Neuronal stem cell (in vitro differentiated cells): ENCODE results near the gene NGF.

Experiments
- DNase-seq: peaks from one replicate; pipeline ENCODE4 v3.0.0-alpha.2; 2013; ENCODE audit warnings: low spot score
- H2AFZ ChIP-seq: one replicate; pipeline ENCODE4 v1.6.1; 2013; ENCODE audit warnings: mild to moderate bottlenecking, low read length, inconsistent platforms
- H2AK5ac ChIP-seq: 2 replicates; pipeline ENCODE4 v1.6.1; 2013; ENCODE audit warnings: low read depth, mild to moderate bottlenecking, inconsistent platforms, low read length, moderate library complexity, mixed read lengths
- H2BK120ac ChIP-seq: 2 replicates; pipeline ENCODE4 v1.6.1; 2013; ENCODE audit warnings: low read depth, mild to moderate bottlenecking, inconsistent platforms, low read length, moderate library complexity, mixed read lengths
- H2BK12ac ChIP-seq: one replicate; pipeline ENCODE4 v1.6.1; 2013; ENCODE audit warnings: low read length, inconsistent platforms
- H2BK15ac ChIP-seq: 2 replicates; pipeline ENCODE4 v1.6.1; 2013; ENCODE audit warnings: mild to moderate bottlenecking, low read length, inconsistent platforms, mixed read lengths
- H2BK5ac ChIP-seq: one replicate; pipeline ENCODE4 v1.6.1; 2013; ENCODE audit warnings: inconsistent platforms, mild to moderate bottlenecking, low read length, moderate library complexity
- H3K14ac ChIP-seq: one replicate; pipeline ENCODE4 v1.6.1; 2013; ENCODE audit warnings: low read length, inconsistent platforms
- H3K18ac ChIP-seq: 2 replicates; pipeline ENCODE4 v1.6.1; 2013; ENCODE audit warnings: low read length, inconsistent platforms
- H3K23ac ChIP-seq: 2 replicates; pipeline ENCODE4 v1.6.1; 2013; ENCODE audit warnings: low read depth, mild to moderate bottlenecking, mixed read lengths, low read length, inconsistent platforms; ENCODE audit not compliant: poor library complexity
- H3K27ac ChIP-seq: replicated peaks from 3 replicates; pipeline ENCODE4 v1.5.1; 2013; ENCODE audit warnings: low read length, inconsistent platforms
- H3K27me3 ChIP-seq, 3 experiments: 2 replicates each; pipeline ENCODE4 v1.6.1; 2013; ENCODE audit warnings: low read length in 3 of 3, mild to moderate bottlenecking in 2 of 3, inconsistent platforms in 1 of 3, low read depth in 1 of 3, mixed read lengths in 1 of 3, moderate library complexity in 1 of 3; ENCODE audit not compliant: control insufficient read depth in 3 of 3, insufficient read depth in 3 of 3
- H3K36me3 ChIP-seq, 2 donors: replicated peaks in 1 of 2; 2 replicates each; pipeline ENCODE4 v1.6.1; 2013; ENCODE audit warnings: low read length in 2 of 2; ENCODE audit not compliant: control insufficient read depth in 2 of 2, insufficient read depth in 2 of 2
- H3K4ac ChIP-seq: 2 replicates; pipeline ENCODE4 v1.6.1; 2013; ENCODE audit warnings: inconsistent platforms, mild to moderate bottlenecking, low read length, moderate library complexity
- H3K4me1 ChIP-seq, 2 donors: 1 replicate in 1 of 2; 2 replicates in 1 of 2; pipeline ENCODE4 v1.6.1; 2013; ENCODE audit warnings: low read length in 2 of 2, low read depth in 1 of 2; ENCODE audit not compliant: control insufficient read depth in 2 of 2, insufficient read depth in 1 of 2
- H3K4me2 ChIP-seq: one replicate; pipeline ENCODE4 v1.6.1; 2013; ENCODE audit warnings: mild to moderate bottlenecking, low read length, inconsistent platforms; ENCODE audit not compliant: insufficient read depth, poor library complexity, severe bottlenecking
- H3K4me3 ChIP-seq, 2 donors: 2 replicates each; pipeline ENCODE4 v1.5.1; 2013; ENCODE audit warnings: low read length in 2 of 2, mild to moderate bottlenecking in 2 of 2, inconsistent platforms in 1 of 2, moderate library complexity in 1 of 2
- H3K79me1 ChIP-seq: one replicate; pipeline ENCODE4 v1.6.1; 2013; ENCODE audit warnings: low read depth, mild to moderate bottlenecking, inconsistent platforms, low read length, moderate library complexity
- H3K9ac ChIP-seq: one replicate; pipeline ENCODE4 v1.6.1; 2013; ENCODE audit warnings: mild to moderate bottlenecking, low read depth, low read length, inconsistent platforms; ENCODE audit not compliant: poor library complexity
- H3K9me3 ChIP-seq, 2 donors: replicated peaks in 1 of 2; 2 replicates each; pipeline versions ENCODE3 to v1.6.1; 2013; ENCODE audit warnings: low read length in 2 of 2, mild to moderate bottlenecking in 2 of 2, inconsistent platforms in 1 of 2, low read depth in 1 of 2, mixed read lengths in 1 of 2, moderate library complexity in 1 of 2; ENCODE audit not compliant: control insufficient read depth in 2 of 2, insufficient read depth in 1 of 2
- H4K8ac ChIP-seq: one replicate; pipeline ENCODE4 v1.6.1; 2013; ENCODE audit warnings: low read depth, mild to moderate bottlenecking, inconsistent platforms, low read length, moderate library complexity
- H4K91ac ChIP-seq: one replicate; pipeline ENCODE4 v1.6.1; 2013; ENCODE audit warnings: low read length, low read depth, mild to moderate bottlenecking, inconsistent platforms; ENCODE audit not compliant: poor library complexity
- WGBS, 2 donors: extraction: QIAGEN DNeasy Blood & Tissue Kit; methylation state at CpG; one replicate each; pipeline ENCODE4 v1.1.7; 2013; ENCODE audit warnings: missing lambda C conversion rate in 2 of 2, mixed read lengths in 1 of 2; ENCODE audit not compliant: insufficient read length in 2 of 2, insufficient replicate concordance in 1 of 2; ENCODE audit errors: extremely low coverage in 2 of 2; 5-methylcytosine and 5-hydroxymethylcytosine counted together

NGF gene

DNA sequence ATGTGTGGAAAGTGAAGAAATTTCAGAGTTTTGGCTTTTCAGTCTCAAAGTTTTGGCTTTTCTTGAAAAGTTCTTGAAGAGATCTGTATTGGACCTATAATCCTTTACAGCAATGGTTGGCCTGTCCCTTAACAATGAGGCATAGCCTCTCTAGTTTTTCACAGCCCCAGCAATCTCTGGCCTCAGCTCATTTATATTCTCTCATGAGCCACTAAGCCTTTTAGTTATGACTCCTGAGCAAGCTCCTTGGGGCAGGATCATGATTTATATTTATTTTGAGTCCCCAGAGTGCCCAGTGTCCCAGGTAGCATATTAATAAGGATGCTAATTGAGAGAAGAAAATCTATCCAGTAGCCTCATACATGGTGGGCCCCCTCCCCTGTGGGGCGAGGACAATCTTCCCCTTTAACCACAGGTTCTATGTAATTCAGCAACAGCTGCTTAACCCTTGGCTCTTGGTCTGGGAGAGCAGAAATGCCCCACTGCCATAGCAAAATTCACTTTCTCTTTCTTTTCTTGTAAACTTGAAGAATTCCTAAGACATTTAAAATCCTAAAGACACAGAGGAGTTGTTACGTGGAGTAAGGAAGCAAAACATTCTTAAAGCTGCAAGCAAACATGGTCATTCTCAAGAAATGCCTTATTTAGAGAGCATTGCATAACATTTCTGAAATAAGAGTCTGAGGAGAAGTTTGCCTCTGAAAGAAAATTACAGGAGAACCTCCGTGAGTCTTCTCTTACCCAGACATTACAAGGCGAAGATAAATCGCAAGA, 6.3 kb downstream of the NGF start:
- Histone ChIP-seq H4K8ac (no peak overlapping the region), H3K27ac (no peak overlapping the region)

DNA sequence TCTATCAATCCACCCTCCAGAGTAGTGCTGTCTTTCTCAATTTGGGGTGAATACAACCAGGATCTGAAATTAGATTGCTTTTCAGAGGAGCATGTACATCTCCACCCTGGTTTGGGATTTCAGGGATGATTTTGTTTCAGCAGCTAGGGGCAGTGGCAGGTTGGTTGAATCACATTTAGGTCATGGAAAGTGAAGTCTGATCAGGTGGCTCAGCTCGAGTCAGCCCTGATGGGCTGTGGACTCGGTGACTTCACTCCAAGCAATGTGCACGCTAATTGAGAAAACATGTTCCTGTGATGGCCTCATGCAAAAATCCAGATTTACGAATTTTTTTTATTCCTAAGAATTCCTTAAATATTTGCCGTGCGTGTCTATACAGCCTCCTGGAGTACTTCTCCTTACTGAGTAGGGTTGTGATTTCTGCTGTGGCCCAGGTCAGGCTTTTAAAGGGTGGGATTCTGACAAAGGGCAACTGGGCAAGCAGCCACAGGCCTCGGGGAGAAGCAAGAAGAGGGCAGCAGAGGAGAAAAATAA, 7.5 kb downstream of the NGF start:
- H3K27ac ChIP-seq: no peak overlapping the region
- H2AFZ ChIP-seq: no peak overlapping the region
- no peak overlapping the region for H2BK12ac ChIP-seq
- H3K4me2 ChIP-seq: no peak overlapping the region
- H2BK120ac ChIP-seq: no peak overlapping the region
- peaks cover 0 to 3% (median 0%) of the 10 kb centered on the region in 3 experiments for H3K27me3 ChIP-seq
- no peak overlapping the region for H2AK5ac ChIP-seq
- H3K9me3 ChIP-seq: no peaks in the 10 kb centered on the region
- H4K8ac ChIP-seq: no peak overlapping the region
- H3K4me3 ChIP-seq: no peak overlapping the region
- DNase-seq: no peak
- H3K9ac ChIP-seq: no peak overlapping the region
- no peak overlapping the region for H2BK5ac ChIP-seq
- H3K4ac ChIP-seq: no peak overlapping the region
- no peaks in the 10 kb centered on the region for H3K79me1 ChIP-seq
- no peak overlapping the region for H3K14ac ChIP-seq
- no peaks in the 10 kb centered on the region for H3K36me3 ChIP-seq
- no peak overlapping the region for H3K18ac ChIP-seq
- no peak overlapping the region for H4K91ac ChIP-seq
- H2BK15ac ChIP-seq: no peak overlapping the region
- no peak overlapping the region for H3K23ac ChIP-seq
- WGBS, 2 donors: no CpG with 5 or more reads among the region's 7 CpGs
- peaks cover 0 to 2% of the 10 kb centered on the region in 2 donors for H3K4me1 ChIP-seq

More for the DNA sequence above, 6.3 kb downstream of the NGF start:
- H2BK15ac ChIP-seq: no peak overlapping the region
- peaks cover 0 to 13% (median 0%) of the 10 kb centered on the region in 3 experiments for H3K27me3 ChIP-seq
- no peak overlapping the region for H3K23ac ChIP-seq
- H3K4me2 ChIP-seq: no peak overlapping the region
- no peak for DNase-seq
- H2BK5ac ChIP-seq: no peak overlapping the region
- H3K9me3 ChIP-seq: no peaks in the 10 kb centered on the region
- H2BK12ac ChIP-seq: no peak overlapping the region
- H3K4me1 ChIP-seq: peaks cover 0 to 2% of the 10 kb centered on the region in 2 donors
- H3K18ac ChIP-seq: no peak overlapping the region
- no peak overlapping the region for H2AFZ ChIP-seq
- no peaks in the 10 kb centered on the region for H3K79me1 ChIP-seq
- H2BK120ac ChIP-seq: no peak overlapping the region
- no peaks in the 10 kb centered on the region for H3K36me3 ChIP-seq
- no CpG with 5 or more reads among the region's 5 CpGs for WGBS, 2 donors
- H3K9ac ChIP-seq: no peak overlapping the region
- H4K91ac ChIP-seq: no peak overlapping the region
- H3K4me3 ChIP-seq: no peak overlapping the region
- H3K14ac ChIP-seq: no peak overlapping the region
- H2AK5ac ChIP-seq: no peak overlapping the region
- H3K4ac ChIP-seq: no peak overlapping the region

DNA sequence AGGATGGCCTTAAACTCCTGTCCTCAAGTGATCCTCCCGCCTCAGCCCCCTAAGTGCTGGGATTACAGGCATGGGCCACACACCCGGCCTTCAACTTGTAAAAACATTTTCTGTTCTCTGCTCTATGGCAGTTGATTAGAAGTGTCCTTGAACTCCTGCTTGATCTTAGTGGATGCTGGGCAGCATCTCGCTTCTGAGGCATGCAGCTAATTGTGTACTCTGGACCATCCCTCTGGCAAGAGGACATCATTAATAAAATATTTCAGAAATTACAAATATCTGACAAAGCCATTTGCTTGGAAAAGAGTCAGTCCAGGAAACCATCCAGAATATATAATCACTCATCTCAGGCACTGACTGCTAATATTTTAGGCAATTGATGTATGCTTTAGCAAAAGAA, 8.1 kb downstream of the NGF start:
- H2BK5ac ChIP-seq: no peak overlapping the region
- H4K91ac ChIP-seq: no peak overlapping the region
- H3K9me3 ChIP-seq: no peaks in the 10 kb centered on the region
- no peak overlapping the region for H3K4ac ChIP-seq
- H2AFZ ChIP-seq: no peak overlapping the region
- H3K18ac ChIP-seq: no peak overlapping the region
- no peak overlapping the region for H3K14ac ChIP-seq
- no peak for DNase-seq
- H3K23ac ChIP-seq: no peak overlapping the region
- no peak overlapping the region for H4K8ac ChIP-seq
- H3K27ac ChIP-seq: no peak overlapping the region
- no peaks in the 10 kb centered on the region for H3K36me3 ChIP-seq
- no peak overlapping the region for H3K4me2 ChIP-seq
- no peak overlapping the region for H3K9ac ChIP-seq
- no peaks in the 10 kb centered on the region for H3K79me1 ChIP-seq
- peaks cover 0 to 2% of the 10 kb centered on the region in 2 donors for H3K4me1 ChIP-seq
- no peak overlapping the region for H2BK120ac ChIP-seq
- H3K27me3 ChIP-seq: no peaks in the 10 kb centered on the region
- no peak overlapping the region for H3K4me3 ChIP-seq
- no peak overlapping the region for H2BK12ac ChIP-seq
- no peak overlapping the region for H2BK15ac ChIP-seq
- WGBS, 2 donors: no CpG with 5 or more reads among the region's 3 CpGs
- H2AK5ac ChIP-seq: no peak overlapping the region

DNA sequence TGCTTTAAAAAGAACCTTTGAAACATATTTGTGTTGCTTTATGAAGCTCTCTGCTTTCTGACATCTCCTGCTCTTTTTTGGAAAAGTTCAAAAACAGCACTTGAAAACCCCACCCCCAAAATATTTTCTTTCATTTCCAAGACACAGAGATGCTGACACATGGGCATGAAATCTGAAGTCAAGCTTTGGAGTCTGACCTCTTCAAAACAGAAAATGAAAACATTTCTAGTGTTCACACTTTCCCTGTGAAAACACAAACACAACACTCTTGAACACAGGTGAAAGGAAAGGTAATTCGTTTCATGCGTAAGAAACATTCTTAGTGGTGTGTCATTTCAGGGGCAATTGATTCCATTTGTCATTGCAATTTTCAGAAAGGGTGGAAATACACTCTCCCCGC, 10.8 kb downstream of the NGF start:
- no peak overlapping the region for H2AFZ ChIP-seq

More for the DNA sequence above, 10.8 kb downstream of the NGF start:
- Histone ChIP-seq H3K36me3 (no peaks in the 10 kb centered on the region), H2BK15ac (no peak overlapping the region), H4K91ac (no peak overlapping the region), H3K23ac (no peak overlapping the region), H3K4me2 (no peak overlapping the region), H3K27me3 (no peaks in the 10 kb centered on the region), H3K18ac (no peak overlapping the region), H2BK120ac (no peak overlapping the region), H4K8ac (no peak overlapping the region), H3K4ac (no peak overlapping the region), H3K14ac (no peak overlapping the region), H2BK5ac (no peak overlapping the region), H3K4me3 (no peak overlapping the region), H3K9me3 (no peaks in the 10 kb centered on the region), H3K27ac (no peak overlapping the region), H2AK5ac (no peak overlapping the region), H2BK12ac (no peak overlapping the region), H3K9ac (no peak overlapping the region), H3K4me1 (peaks cover 0 to 2% of the 10 kb centered on the region in 2 donors), H3K79me1 (no peaks in the 10 kb centered on the region)
- WGBS, 2 donors: no CpG with 5 or more reads among the region's 3 CpGs
- DNase-seq: no peak
